Gastrocnemius medialis (tissue), 4 donors: ENCODE measurements around the gene SPINK5. TPM values are rescaled to one million over a fixed set of nuclear protein-coding genes. Genes with fewer than 3 reads are reported as not detected.

Source experiments
- ATAC-seq, 2 donors: fragments of 150-250 bp; one replicate each; pipeline ENCODE4 v1.9.1; 2016
- DNase-seq, 2 donors: peaks; one replicate each; pipeline ENCODE4 v3.0.0-alpha.2; 2019
- H3K27ac ChIP-seq, 4 donors: fragments of 200-600 bp; sonication (generic); 1 replicate in 1 of 4; 2 replicates in 3 of 4; pipeline ENCODE4 v1.5.1; 2016 to 2018; ENCODE audit warnings: mild to moderate bottlenecking in 2 of 4, moderate library complexity in 1 of 4
- H3K27me3 ChIP-seq, 3 donors: fragments of 200-600 bp; sonication (generic) in 2 of 3; 1 replicate in 1 of 3; 2 replicates in 2 of 3; pipeline versions ENCODE4 v1.5.1 to v1.6.0; 2016 to 2019; ENCODE audit warnings: mild to moderate bottlenecking in 1 of 3, moderate library complexity in 1 of 3
- H3K36me3 ChIP-seq, 2 donors: fragments of 200-600 bp; sonication (generic) in 1 of 2; one replicate each; pipeline ENCODE4 v1.5.1; 2017 to 2018
- H3K4me1 ChIP-seq, 2 donors: fragments of 200-600 bp; sonication (generic) in 1 of 2; one replicate each; pipeline ENCODE4 v1.5.1; 2016 to 2017; ENCODE audit warnings: mild to moderate bottlenecking in 2 of 2
- H3K4me3 ChIP-seq, 4 donors: fragments of 200-600 bp; sonication (generic) in 3 of 4; 1 replicate in 1 of 4; 2 replicates in 3 of 4; pipeline ENCODE4 v1.5.1; 2016 to 2019; ENCODE audit warnings: mild to moderate bottlenecking in 2 of 4
- H3K9me3 ChIP-seq, 3 donors: fragments of 200-600 bp; sonication (generic) in 2 of 3; 1 replicate in 1 of 3; 2 replicates in 2 of 3; pipeline ENCODE4 v1.5.1; 2016 to 2019
- CTCF ChIP-seq, 5 experiments: fragments of 450-650 bp in 3 of 5; fragments of 200-600 bp in 2 of 5; sonication (generic) in 2 of 5; IDR thresholded peaks in 4 of 5; conservative IDR thresholded peaks in 1 of 5; 1 replicate in 4 of 5; 2 replicates in 1 of 5; pipeline ENCODE4 v1.5.1; 2016 to 2019; ENCODE audit warnings: antibody characterized with exemption in 5 of 5, mild to moderate bottlenecking in 3 of 5, moderate library complexity in 3 of 5
- POLR2A ChIP-seq, 2 donors: fragments of 450-650 bp; IDR thresholded peaks; one replicate each; pipeline ENCODE4 v1.6.1; 2017; ENCODE audit warnings: antibody characterized with exemption in 2 of 2, mild to moderate bottlenecking in 2 of 2, moderate library complexity in 2 of 2
- in situ Hi-C, 4 donors: fragments of 200-750 bp; cut with MboI; loops; one replicate each; pipeline versions ENCODE4 v1.15.0 to v1.8.0; 2017; ENCODE audit warnings: low sequenced_read_pairs in 4 of 4
- intact Hi-C: fragments of 100-400 bp; cut with DNase I; formaldehyde crosslinking; loops from one replicate; pipeline ENCODE4 v1.15.1; 2023; ENCODE audit warnings: low total_unique reads
- total RNA-seq, 4 donors: library from RNA; depleted of rRNA; stranded (reverse); fragments of >200 nt; gene quantifications; one replicate each; pipeline versions ENCODE4 v1.1.0 to v1.2.3, GENCODE V29; 2016

SPINK5 gene
- total RNA-seq, result 1 to 10 TPM in 1 of 4 donors, under 1 TPM in 1, not detected in 2; 0.09 to 1.8 TPM

DNA sequence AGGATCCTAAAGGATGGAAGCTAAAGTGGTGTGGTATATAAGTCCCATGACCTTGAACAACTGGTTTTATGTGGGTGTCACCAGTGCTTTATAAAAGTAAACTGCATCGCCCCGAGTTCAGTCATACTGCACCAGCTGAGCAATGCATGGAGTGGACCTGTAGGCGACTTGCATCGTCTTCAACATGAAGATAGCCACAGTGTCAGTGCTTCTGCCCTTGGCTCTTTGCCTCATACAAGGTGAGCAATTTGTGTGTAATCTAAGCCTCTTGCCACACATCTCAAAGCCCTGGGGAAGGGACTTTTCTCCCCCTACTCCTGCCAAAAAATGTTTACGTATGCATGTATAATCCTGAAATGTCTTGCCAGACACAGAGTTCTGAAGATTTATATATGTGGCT lies at the start of gene SPINK5:
Gene SPINK5 (plus strand): TSS at position 120 of the 400 bp plus-strand sequence. CDS start 65 bp downstream, at position 185.
- in situ Hi-C loops, result no loop called here
- TF ChIP-seq CTCF (IDR thresholded peaks at IDR 0.05 in 4 of 5, conservative IDR thresholded peaks at IDR 0.05 in 1 of 5), result no peak
- no peak for TF ChIP-seq POLR2A (IDR thresholded peaks at IDR 0.05)
- no peak for DNase-seq
- no peaks in the 10 kb centered on the region for H3K27me3 ChIP-seq
- no peaks in the 10 kb centered on the region for H3K36me3 ChIP-seq
- no peak within 1 kb of the TSS for H3K27ac ChIP-seq
- no peaks in the 10 kb centered on the region for H3K4me1 ChIP-seq
- intact Hi-C loops, result no loop called here
- H3K4me3 ChIP-seq, result no peak within 1 kb of the TSS
- ATAC-seq, result no peak
- H3K9me3 ChIP-seq, result no peaks in the 10 kb centered on the region

GRCh38 chr5:148014276-148014675 lies 49.5 kb upstream of the SPINK5 start:
- TF ChIP-seq CTCF (IDR thresholded peaks at IDR 0.05 in 4 of 5, conservative IDR thresholded peaks at IDR 0.05 in 1 of 5) (no peak), POLR2A (IDR thresholded peaks at IDR 0.05) (no peak)
- no peak for ATAC-seq
- H3K27me3 ChIP-seq, result no peaks in the 10 kb centered on the region
- in situ Hi-C loops (no loop called here), intact Hi-C loops (no loop called here)
- H3K4me1 ChIP-seq, result no peaks in the 10 kb centered on the region
- H3K36me3 ChIP-seq, result no peaks in the 10 kb centered on the region
- H3K27ac ChIP-seq, result no peak overlapping the region
- H3K4me3 ChIP-seq, result no peak overlapping the region
- DNase-seq, result no peak
- no peaks in the 10 kb centered on the region for H3K9me3 ChIP-seq

- in situ Hi-C loops, result no loop called here
- DNase-seq, result no peak
- intact Hi-C loops, result no loop called here
- H3K4me3 ChIP-seq, result no peak overlapping the region
- no peaks in the 10 kb centered on the region for H3K27me3 ChIP-seq
- TF ChIP-seq CTCF (IDR thresholded peaks at IDR 0.05 in 4 of 5, conservative IDR thresholded peaks at IDR 0.05 in 1 of 5), result no peak
- H3K36me3 ChIP-seq, result no peaks in the 10 kb centered on the region
- H3K27ac ChIP-seq, result no peak overlapping the region
- no peak for ATAC-seq
- no peaks in the 10 kb centered on the region for H3K4me1 ChIP-seq
- no peaks in the 10 kb centered on the region for H3K9me3 ChIP-seq
Measured at GRCh38 chr5:148020257-148020988, 43.4 kb upstream of the SPINK5 start.

GRCh38 chr5:148027505-148027904 lies 36.3 kb upstream of the SPINK5 start:
- no peak for ATAC-seq
- intact Hi-C loops (no loop called here), in situ Hi-C loops (no loop called here)
- Histone ChIP-seq H3K4me3 (no peak overlapping the region), H3K36me3 (no peaks in the 10 kb centered on the region), H3K27me3 (no peaks in the 10 kb centered on the region), H3K4me1 (no peaks in the 10 kb centered on the region), H3K27ac (no peak overlapping the region), H3K9me3 (no peaks in the 10 kb centered on the region)
- DNase-seq, result no peak
- TF ChIP-seq CTCF (IDR thresholded peaks at IDR 0.05 in 4 of 5, conservative IDR thresholded peaks at IDR 0.05 in 1 of 5) (no peak), POLR2A (IDR thresholded peaks at IDR 0.05) (no peak)

- DNase-seq (no peak), ATAC-seq (no peak)
- in situ Hi-C loops (no loop called here), intact Hi-C loops (no loop called here)
- Histone ChIP-seq H3K9me3 (no peaks in the 10 kb centered on the region), H3K27ac (no peak overlapping the region), H3K4me1 (no peaks in the 10 kb centered on the region), H3K36me3 (no peaks in the 10 kb centered on the region), H3K27me3 (no peaks in the 10 kb centered on the region), H3K4me3 (no peak overlapping the region)
- TF ChIP-seq CTCF (IDR thresholded peaks at IDR 0.05 in 4 of 5, conservative IDR thresholded peaks at IDR 0.05 in 1 of 5) (no peak), POLR2A (IDR thresholded peaks at IDR 0.05) (no peak)
Measured at GRCh38 chr5:148029131-148029530, 34.6 kb upstream of the SPINK5 start.
